Transverse colon (tissue), 4 donors: ENCODE data around the gene CIB1. TPM values are rescaled to one million over a fixed set of nuclear protein-coding genes. Genes with fewer than 3 reads are reported as not detected.

ENCODE experiments used
- DNase-seq: peaks from one replicate; pipeline ENCODE4 v3.0.0-alpha.2; 2019
- H3K27ac ChIP-seq, 4 donors: fragments of 200-600 bp; sonication (generic); 2 replicates each; pipeline ENCODE4 v1.5.1; 2016 to 2018; ENCODE audit warnings: inconsistent platforms in 4 of 4
- H3K27me3 ChIP-seq: fragments of 200-600 bp; sonication (generic); 2 replicates; pipeline ENCODE4 v1.5.1; 2017; ENCODE audit warnings: inconsistent platforms
- H3K36me3 ChIP-seq, 4 donors: fragments of 200-600 bp; sonication (generic); 2 replicates each; pipeline ENCODE4 v1.5.1; 2017 to 2019; ENCODE audit warnings: inconsistent platforms in 4 of 4
- H3K4me1 ChIP-seq, 4 donors: fragments of 200-600 bp; sonication (generic); 2 replicates each; pipeline ENCODE4 v1.5.1; 2017 to 2020; ENCODE audit warnings: inconsistent platforms in 4 of 4
- H3K4me3 ChIP-seq, 4 donors: fragments of 200-600 bp; sonication (generic); 1 replicate in 1 of 4; 2 replicates in 3 of 4; pipeline versions ENCODE4 v1.5.1 to v1.6.1; 2017 to 2019; ENCODE audit warnings: inconsistent platforms in 4 of 4
- H3K9me3 ChIP-seq, 2 donors: fragments of 200-600 bp; sonication (generic); 2 replicates each; pipeline ENCODE4 v1.5.1; 2017 to 2019; ENCODE audit warnings: inconsistent platforms in 2 of 2
- CTCF ChIP-seq, 5 experiments: fragments of 200-600 bp in 3 of 5; fragments of 450-650 bp in 2 of 5; sonication (generic) in 3 of 5; IDR thresholded peaks; 1 replicate in 2 of 5; 2 replicates in 3 of 5; pipeline ENCODE4 v1.5.1; 2016 to 2017; ENCODE audit warnings: antibody characterized with exemption in 5 of 5, inconsistent platforms in 3 of 5, mild to moderate bottlenecking in 2 of 5, moderate library complexity in 1 of 5
- EP300 ChIP-seq: sonication (generic); formaldehyde crosslinking; IDR thresholded peaks from one replicate; pipeline ENCODE4 v1.6.1; 2017; ENCODE audit warnings: antibody characterized with exemption, low read depth
- POLR2A ChIP-seq: fragments of 450-650 bp; IDR thresholded peaks from one replicate; pipeline ENCODE4 v1.6.1; 2016; ENCODE audit warnings: antibody characterized with exemption, mild to moderate bottlenecking, moderate library complexity
- POLR2AphosphoS5 ChIP-seq, 3 donors: sonication (generic); formaldehyde crosslinking; IDR thresholded peaks; one replicate each; pipeline ENCODE4 v1.6.1; 2016; ENCODE audit warnings: antibody characterized with exemption in 3 of 3
- WGBS, 2 donors: methylation state at CpG; one replicate each; pipeline ENCODE4 v1.1.5; 2018; ENCODE audit warnings: low coverage in 1 of 2; 5-methylcytosine and 5-hydroxymethylcytosine counted together
- in situ Hi-C, 4 donors: fragments of 200-750 bp; cut with MboI; loops; one replicate each; pipeline versions ENCODE4 v1.15.0 to v1.15.1; 2017; ENCODE audit warnings: low sequenced_read_pairs in 3 of 4, low pct_ligation_motif_present in 1 of 4, low pct_unique_long_range_greater_than_20kb in 1 of 4
- intact Hi-C: fragments of 100-400 bp; cut with DNase I; formaldehyde crosslinking; loops from one replicate; pipeline ENCODE4 v1.15.1; 2023; ENCODE audit warnings: low total_unique reads
- total RNA-seq, 4 donors: library from RNA; depleted of rRNA; stranded (reverse); fragments of >200 nt; gene quantifications; one replicate each; pipeline ENCODE4 v1.1.0, GENCODE V29; 2016

CIB1 gene
- total RNA-seq, 4 donors from 2014 or later = 38.4 to 156 (median 131) TPM

GRCh38 chr15:90221246-90221900 is 12.4 kb downstream of the CIB1 start:
- peaks cover 0 to 40% (median 16%) of the 10 kb centered on the region in 4 donors for H3K36me3 ChIP-seq
- intact Hi-C loops = loop anchor here (10.0 kb wide), 1 partner anchor 467 kb away; the partner anchor contains the start of gene MESP1
- no peaks in the 10 kb centered on the region for H3K27me3 ChIP-seq
- no peak overlapping the region for H3K4me3 ChIP-seq
- H3K27ac ChIP-seq = peak overlapping the region; percentile 40 to 77 (median 53)
- no peaks in the 10 kb centered on the region for H3K9me3 ChIP-seq
- 36 to 59% methylated on average over 2 to 14 of the region's 14 CpGs for WGBS, 2 donors
- in situ Hi-C loops = loop anchor here in 1 of 4 donors (5.0 kb wide), 1 partner anchor 69 kb away; no protein-coding TSS in a partner anchor
- H3K4me1 ChIP-seq = peaks cover 3 to 14% (median 6%) of the 10 kb centered on the region in 4 donors
- DNase-seq = peak; percentile 80
- no peak for TF ChIP-seq POLR2A
- TF ChIP-seq POLR2AphosphoS5 (IDR thresholded peaks at IDR 0.05) = peak in 2 of 3 donors; percentile 31 to 37
- peak; percentile 71 to 85 (median 75) for TF ChIP-seq CTCF (IDR thresholded peaks at IDR 0.05)
- TF ChIP-seq EP300 = no peak

- in situ Hi-C loops = loop anchor here in 2 of 4 donors (5.0 to 10.0 kb wide), 2 partner anchors 55 to 67 kb away; no protein-coding TSS in a partner anchor
- DNase-seq = peak; percentile 57
- no peak overlapping the region for H3K4me3 ChIP-seq
- no peaks in the 10 kb centered on the region for H3K9me3 ChIP-seq
- peaks cover 5 to 24% (median 8%) of the 10 kb centered on the region in 4 donors for H3K4me1 ChIP-seq
- peak overlapping the region in 2 of 4 donors; percentile 36 to 53 for H3K27ac ChIP-seq
- intact Hi-C loops = loop anchor here (10.0 kb wide), 1 partner anchor 465 kb away; the partner anchor contains the start of gene MESP1
- peaks cover 0 to 23% (median 11%) of the 10 kb centered on the region in 4 donors for H3K36me3 ChIP-seq
- H3K27me3 ChIP-seq = no peaks in the 10 kb centered on the region
- 67% methylated on average over 17 of the region's 17 CpGs; no CpG with 5 or more reads in 1 of the 2 donors for WGBS, 2 donors
- TF ChIP-seq CTCF (IDR thresholded peaks at IDR 0.05) (peak; percentile 61 to 70 (median 66)), POLR2AphosphoS5 (IDR thresholded peaks at IDR 0.05) (no peak)
Measured at GRCh38 chr15:90219421-90220141, 14.2 kb downstream of the CIB1 start.

GRCh38 chr15:90217671-90218394 is 15.9 kb downstream of the CIB1 start:
- 88 to 100% methylated on average over 1 to 9 of the region's 9 CpGs for WGBS, 2 donors
- intact Hi-C loops (no loop called here), in situ Hi-C loops (loop anchor here in 1 of 4 donors (10.0 kb wide), 1 partner anchor 53 kb away; no protein-coding TSS in a partner anchor)
- no peaks in the 10 kb centered on the region for H3K9me3 ChIP-seq
- H3K27ac ChIP-seq = no peak overlapping the region
- no peaks in the 10 kb centered on the region for H3K27me3 ChIP-seq
- H3K4me3 ChIP-seq = no peak overlapping the region
- peaks cover 14 to 41% (median 22%) of the 10 kb centered on the region in 4 donors for H3K4me1 ChIP-seq
- peaks cover 0 to 11% (median 3%) of the 10 kb centered on the region in 4 donors for H3K36me3 ChIP-seq
- DNase-seq = no peak
- no peak for TF ChIP-seq EP300
- TF ChIP-seq POLR2AphosphoS5 (IDR thresholded peaks at IDR 0.05) = no peak
- TF ChIP-seq CTCF (IDR thresholded peaks at IDR 0.05) = no peak
- no peak for TF ChIP-seq POLR2A
